CD4-positive, alpha-beta T cell treated with Interleukin-4 for 1 hour (primary cell): Measurements from ENCODE around the gene NOS1AP.
"Not testable (repeated sequence)": the region's sequence is repeated elsewhere in the genome, so short reads cannot be mapped to it uniquely, and the experiment has no call there.

Source experiments
- DNase-seq, 2 donors: peaks; one replicate each; pipeline ENCODE4 v3.0.0-alpha.2; 2020 to 2022

Gene NOS1AP

DNA sequence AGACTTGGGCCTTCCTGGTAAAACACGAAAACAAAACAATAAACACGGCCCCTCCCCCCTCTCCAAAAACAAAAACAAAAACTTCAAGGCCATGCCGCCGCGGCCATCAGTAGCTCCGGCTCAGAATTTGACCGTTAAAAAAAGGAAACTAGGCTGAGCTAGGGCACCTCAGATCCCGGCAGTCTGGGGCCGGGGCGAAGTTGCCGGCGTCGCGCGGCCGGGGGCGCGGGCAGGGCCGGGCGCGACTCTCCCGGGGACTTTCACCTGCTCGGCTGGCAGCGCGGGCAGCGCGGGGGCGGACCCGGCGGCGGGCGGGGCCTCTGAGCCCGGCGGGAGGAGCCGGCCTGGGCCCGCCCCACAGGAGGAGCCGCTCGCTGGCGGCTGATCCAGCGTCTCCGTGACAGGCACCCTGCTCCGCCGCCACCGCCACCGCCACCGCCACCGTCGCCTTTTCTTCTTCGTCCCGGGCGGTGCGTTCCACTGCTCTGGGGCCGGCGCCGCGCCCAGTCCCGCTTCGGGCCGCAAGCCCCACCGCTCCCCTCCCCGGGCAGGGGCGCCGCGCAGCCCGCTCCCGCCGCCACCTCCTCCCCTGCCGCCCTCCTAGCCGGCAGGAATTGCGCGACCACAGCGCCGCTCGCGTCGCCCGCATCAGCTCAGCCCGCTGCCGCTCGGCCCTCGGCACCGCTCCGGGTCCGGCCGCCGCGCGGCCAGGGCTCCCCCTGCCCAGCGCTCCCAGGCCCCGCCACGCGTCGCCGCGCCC lies at the start of gene NOS1AP:
TSS of gene NOS1AP (plus strand) at position 358 of the 760 bp plus-strand sequence. CDS start 487 bp downstream, outside the sequence.
- DNase-seq, result peak; percentile 64 to 70

DNA sequence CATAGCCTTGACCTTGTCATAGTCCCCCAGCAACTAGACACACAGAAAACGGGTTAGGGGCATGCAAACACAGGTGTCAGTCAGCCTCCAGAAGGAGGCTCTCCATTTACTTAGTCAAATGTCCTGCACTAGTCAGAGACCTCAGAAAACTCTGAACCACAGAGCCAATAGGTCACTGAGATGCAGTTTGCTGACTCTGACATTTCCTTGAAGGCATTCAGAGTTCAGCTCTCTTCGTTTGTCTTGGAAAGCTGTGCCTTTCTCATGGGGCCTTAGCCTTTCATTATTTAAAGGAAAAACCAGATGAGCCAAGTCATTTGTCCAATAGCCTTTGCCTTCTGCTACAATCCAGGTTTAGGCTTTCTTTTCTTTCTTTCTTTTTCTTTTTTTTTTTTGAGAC lies 49.3 kb upstream of the NOS1AP start:
- no peak for DNase-seq

DNA sequence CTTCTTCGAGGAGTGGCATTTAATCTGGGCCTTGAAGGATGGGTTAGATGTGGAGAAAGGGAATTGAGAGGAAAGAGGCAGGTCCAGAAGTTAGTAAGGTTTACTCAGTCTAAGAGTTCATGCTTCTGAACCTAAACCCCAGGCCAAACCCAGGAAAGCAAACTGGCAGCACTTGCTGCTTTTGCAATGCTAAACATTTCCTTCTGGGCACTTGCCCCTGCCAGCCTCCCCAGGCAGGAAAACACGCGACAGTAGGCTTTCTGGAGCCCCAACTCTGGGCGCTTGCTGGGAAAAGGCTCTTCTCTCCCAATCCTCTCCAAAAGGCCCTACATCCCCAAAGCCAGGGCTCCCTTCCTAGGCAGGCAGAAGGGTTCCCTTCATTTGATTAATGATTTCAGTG lies 48.4 kb upstream of the NOS1AP start:
- DNase-seq, result no peak

DNA sequence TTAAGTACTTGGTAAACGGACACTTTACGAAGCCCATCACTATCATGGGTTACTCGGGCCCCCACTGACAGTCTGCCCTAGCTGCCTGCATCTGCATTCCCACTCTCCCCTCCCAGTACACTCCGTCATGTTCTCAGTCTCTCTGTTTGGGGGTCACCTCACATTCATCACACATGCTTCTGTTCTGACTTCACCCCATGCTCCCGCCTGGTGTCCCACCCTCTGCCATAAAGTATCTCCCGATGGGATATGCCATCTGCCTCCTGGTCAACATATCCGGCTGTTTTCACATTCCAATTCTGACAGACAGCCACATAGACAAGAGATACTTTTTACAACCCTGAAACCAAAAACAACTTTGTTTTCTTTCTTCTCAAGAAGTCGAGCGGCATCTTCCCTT lies 46.9 kb upstream of the NOS1AP start:
- DNase-seq, result no peak

DNA sequence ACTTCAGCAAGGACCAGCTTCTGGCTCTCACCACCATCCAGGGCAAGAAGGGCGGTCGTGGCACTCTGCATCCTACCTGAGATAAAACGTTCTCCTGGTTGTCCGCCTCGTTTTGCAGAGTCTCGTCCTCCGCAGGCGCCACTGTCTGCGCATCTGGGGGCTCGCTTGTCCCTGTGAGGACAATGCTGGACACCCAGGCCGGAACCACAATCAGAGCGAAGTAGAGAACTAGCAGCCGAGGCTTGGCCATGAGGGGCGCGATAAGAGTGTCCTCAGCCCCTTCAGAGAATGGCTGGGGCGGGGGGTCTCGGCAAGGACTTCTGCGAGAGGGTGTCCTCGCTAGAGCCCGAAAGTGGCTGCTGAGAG lies 46.3 kb upstream of the NOS1AP start:
- no peak for DNase-seq

DNA sequence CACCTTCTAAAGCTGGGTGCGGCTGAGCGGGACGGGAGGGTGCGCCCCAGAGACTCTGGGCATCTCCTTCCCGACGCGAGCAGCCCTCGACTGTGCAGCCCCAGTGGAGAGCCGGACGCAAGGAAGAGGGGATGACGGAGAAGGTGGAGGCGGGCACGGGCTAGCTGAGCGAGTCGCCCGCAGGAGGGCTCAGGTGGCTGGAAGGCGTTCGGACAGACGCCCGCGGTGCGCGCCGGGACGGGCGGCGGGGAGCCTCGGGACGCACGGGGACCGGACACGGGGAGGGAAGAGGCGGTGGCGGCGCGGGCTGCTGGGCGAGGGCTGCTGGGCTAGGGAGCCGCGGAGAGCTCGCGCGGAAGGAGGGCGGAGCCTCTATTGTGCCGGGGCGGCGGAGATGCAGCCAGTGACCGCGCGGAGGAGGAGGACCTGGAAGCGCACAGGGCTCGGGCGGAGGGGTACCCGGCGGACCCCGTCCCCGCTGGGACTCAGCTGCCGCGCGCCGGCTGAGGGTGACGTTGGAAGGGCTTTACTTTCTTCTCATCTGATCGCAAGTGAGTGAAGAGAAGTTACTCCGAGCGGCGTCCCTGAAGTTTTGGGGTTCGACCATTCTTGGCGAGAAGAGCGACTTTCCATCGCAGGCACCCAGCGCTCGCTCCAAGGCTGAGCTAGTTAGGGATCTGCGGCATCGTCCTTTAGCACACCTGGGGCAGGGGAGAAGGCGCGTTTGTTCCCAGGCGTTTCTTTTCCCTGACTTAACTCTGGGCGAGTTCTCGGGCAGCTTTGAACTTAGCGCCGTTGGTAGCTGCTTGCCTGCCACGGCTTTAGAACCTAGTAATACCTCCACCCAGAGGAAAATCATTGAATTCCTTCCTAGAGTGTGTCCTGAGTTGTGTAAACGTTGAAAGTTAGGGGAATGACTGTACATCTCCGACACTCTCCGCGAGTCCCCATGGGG lies 45.7 kb upstream of the NOS1AP start, which contains the start of gene OLFML2B:
TSS of gene OLFML2B (minus strand) at position 323 of the 955 bp plus-strand sequence. CDS start 439 bp downstream, outside the sequence.
- peak; percentile 33 to 34 for DNase-seq

DNA sequence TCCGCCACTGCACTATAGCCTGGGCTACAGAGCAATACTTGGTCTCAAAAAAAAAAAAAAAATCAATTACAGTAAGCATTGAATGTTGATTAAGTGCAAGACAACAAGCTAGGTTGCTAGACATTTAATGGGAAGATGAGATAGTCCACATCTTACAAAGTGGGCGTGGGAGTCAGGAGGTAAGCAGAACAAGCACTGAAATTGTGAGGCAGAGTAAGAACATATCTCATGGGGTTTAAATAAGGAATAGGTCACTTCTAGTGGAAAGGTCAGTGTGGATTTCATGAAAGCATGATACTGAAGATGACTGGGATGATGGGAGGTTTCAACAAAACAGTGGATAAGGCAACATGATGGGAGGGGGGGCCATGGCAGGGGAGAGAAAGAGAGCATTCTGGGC lies 44.0 kb upstream of the NOS1AP start:
- DNase-seq, result no peak

DNA sequence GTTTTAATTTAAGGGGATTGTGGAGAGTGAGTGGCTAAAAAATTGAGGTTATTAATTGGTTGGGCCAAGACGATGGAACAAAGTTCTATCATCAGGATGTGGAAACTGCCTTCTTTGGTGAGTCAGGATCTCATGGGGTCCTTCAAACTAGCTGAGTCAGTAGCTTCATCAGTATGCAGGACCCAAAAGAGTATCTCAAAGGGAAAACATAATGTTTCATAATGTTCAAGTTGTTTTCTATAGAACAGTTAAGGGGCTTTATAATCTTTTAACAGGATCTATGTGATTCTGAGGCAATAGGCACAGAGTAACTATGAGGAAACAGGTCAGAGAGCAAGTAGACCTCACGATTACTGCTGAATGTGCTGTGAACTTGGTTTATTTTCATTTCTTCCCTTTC lies 42.6 kb upstream of the NOS1AP start:
- DNase-seq, result no peak

DNA sequence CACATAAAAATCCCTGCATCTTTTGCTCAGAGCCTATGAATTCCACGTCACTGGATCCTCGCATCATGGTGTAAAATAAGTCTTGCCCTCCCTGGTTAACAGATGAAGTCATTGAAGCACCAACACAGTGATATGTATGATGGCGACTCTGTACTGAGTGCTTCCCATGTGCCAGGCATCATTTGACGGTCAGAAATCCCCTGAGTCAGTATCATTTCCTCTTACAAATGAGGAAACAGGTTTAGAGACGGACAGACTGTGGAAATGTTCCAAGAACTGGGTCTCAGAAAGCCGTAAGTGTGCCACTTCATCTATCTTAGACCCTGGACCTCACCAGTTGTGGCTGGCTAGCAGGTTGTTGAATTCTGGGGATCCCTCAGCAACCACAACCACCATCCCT lies 40.8 kb upstream of the NOS1AP start:
- peak; percentile 15 to 53 for DNase-seq

DNA sequence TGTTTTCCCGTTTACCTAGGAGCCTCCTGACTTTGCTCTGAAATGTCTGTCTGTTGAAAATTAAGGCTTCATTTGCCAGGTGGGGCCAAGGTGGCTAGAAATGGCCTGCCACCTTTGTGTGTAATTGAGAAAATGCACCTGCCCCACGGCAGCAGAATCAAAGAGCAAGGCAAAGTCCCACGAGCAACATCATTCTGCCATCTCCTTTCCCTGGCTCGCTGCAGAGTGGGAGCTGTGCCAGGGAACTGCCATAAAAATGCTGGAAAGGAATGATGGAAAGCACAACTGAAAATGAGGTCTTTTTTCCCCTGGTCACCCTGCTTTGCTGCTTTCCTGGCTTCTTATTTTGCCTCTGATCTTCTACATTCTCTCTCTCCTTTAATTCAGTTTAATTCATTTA lies 40.3 kb upstream of the NOS1AP start:
- DNase-seq, result no peak

DNA sequence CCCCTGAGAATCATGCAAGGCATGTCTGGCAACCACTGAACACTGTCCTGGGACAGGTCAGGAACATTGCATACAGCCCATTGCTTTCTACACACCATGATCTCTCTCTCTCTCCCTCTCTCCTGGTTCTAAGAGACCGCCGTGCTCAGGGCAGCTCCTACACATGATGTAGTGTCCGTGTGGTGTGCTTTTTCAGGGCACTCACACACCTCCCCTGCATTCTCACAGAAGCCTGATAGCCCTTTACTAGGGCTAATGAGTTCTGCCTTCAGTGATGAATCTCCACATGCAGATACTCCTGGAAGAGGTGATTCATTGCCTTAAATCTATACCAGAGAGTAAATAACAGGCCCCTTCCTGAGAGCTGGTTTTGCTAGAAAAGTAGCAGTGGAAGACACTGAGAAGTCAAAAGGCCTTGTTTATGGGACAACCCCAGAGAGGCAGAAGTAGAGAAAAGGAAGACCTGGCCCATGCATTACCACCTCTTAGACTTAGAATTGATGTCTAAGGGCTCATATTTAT lies 38.7 kb upstream of the NOS1AP start:
- no peak for DNase-seq

DNA sequence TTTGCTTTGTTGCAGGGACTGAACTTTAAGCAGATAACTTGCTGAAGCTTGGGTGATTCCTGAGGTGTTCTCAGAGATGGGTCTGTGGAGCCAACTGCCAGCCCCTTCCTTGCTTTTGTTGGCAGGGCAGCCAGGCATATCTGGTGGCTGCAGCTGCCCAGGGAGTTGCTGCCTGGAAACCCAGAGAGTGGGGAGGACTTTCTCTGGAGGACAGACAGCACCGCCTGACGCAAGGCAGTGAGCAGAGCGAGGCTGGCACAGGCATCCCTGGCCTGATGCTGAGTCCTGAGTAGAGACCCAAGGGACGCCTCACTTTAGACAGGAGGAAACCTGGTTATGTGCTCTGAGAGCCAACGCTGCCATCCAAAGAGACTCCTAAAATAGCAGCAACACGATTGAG lies 36.1 kb upstream of the NOS1AP start:
- no peak for DNase-seq

DNA sequence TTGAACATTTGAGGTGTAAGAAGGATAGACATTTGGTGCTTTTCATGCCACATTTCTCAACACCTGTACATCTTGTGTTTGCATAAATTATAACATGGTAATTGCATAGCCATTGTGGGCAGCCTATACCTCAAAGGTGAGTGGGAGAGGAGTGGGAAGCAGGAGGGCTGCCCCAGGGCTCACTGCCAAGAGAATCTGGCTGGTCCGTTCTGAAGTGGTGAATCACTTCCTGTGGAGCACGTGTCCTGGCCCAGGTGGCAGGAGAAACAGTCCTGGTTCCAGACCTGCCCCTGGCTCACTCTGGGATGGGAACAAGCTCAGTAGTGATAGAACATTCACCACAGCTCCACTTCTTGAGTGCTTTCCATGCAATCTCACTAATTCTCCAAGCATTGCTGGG lies 34.2 kb upstream of the NOS1AP start:
- DNase-seq, result no peak

DNA sequence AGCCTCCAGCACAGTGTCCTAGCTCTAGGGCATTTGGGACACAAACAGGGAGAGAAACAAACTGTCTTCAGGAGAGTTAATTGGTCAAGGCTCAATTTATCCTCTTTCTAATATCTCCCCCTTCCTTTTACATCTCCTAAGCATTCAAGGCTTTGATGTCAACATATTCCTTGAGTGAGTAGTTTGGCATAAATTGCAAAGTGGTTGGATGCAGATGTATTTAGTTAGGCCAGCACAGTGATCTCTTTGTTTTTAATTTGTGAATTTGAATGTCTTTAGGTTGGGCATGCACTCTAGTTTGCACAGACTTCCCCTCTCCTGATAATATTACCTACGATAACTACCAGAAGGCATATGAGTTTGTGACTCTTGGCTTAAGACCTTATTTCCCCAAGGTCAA lies 33.3 kb upstream of the NOS1AP start:
- DNase-seq, result no peak

DNA sequence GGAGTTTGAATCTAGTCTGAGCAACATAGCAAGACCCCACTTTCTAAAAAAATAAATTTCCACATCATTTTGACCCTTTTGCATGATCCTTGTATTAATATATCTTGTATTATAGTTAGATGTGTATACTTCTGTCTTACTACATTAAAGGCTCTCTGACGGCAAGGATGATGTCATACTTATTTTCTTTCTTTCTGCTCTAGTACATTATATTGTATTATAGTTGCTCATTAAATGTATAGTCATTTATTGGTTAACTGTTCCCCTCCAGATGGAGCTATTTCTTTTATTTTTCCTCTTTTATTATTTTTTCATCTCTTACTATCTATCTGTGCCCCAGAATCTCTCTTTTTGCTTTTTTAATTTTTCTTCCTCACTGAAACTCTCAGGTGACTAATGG lies 30.9 kb upstream of the NOS1AP start:
- DNase-seq, result no peak

DNA sequence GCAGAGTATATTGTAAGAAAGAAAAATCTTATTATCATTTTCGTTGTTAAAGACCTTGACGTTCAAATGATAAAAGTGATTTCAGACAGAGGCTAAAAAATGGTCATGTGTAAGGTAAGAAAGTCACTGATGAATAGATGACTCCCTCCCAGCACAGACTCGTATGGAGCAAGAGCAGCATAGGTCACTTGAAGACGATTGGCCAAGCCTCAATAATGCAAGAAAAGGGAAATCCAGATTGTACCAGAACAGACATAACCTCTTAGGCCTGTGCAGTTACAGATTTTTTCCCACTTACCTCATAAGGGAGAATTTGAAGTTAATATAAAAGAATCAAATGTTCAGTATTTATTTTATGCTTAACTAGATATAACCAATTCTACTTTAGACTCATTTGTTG lies 29.5 kb upstream of the NOS1AP start:
- DNase-seq, result no peak

DNA sequence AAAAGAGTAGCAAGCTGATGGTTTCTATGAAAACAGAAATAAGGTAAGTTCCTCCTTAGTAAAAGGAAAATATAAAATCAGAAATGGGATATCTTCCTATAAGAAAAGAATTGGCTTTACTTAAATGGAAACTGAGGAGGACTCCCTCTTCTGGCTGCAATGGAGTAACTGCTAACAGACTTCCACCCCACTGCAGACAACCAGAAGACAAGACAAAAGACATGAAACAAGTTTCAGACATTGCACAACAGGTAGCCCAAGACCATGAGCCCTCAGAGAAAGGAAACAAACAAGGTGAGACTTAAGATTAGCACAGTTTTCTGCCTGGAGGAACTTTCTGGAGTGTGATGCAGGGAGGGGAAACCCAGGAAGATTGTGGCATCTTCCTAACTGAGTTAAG lies 28.8 kb upstream of the NOS1AP start:
- no peak for DNase-seq

DNA sequence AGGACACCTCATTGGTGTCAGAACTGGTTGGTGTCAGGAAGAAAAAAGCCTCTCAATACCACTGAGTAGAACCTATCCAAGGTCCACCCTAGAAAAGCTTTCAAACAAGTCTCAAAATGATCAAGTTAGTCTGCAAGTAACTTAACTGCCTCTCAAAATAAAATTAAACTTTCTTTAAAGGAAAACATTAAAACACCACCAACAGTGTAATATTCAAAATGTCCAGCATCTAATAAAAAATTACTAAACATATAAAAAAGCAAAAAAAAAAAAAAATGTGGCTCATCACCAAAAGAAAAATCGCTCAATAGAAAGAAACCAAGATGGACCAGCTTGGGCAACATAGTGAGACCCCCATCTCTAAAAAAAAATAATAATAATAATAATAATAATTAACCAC lies 27.1 kb upstream of the NOS1AP start:
- no peak for DNase-seq

DNA sequence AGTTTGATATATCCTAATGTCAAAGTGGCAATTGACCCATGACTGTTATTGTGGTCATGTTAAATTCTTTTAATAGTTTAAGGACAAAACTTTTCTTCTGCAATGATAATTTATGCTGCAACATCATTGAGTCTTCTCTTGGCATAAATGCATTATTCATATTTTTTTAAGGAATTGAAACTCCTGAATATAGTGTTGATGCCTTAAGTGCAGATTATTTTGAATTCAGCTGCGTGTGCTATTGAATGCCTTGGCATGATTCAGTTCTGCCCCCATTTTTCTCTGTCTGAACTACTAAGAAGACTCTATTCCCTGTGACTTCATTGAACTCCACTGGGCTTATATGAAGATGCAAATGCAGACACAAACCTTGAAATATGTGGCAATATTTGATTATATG lies 22.6 kb upstream of the NOS1AP start:
- no peak for DNase-seq

DNA sequence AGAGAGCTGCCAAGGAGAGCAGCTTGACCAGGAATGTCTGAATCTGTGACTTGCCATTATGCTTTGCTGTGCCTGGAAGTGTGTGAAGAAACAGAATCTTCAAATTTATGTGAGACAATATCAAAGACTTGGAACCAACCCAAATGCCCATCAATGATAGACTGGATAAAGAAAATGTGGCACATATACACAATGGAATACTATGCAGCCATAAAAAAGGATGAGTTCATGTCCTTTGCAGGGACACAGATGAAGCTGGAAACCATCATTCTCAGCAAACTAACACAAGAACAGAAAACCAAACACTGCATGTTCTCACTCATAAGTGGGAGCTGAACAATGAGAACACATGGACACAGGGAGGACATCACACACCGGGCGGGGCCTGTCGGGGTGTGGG lies 15.5 kb upstream of the NOS1AP start:
- DNase-seq, result not testable (repeated sequence)

DNA sequence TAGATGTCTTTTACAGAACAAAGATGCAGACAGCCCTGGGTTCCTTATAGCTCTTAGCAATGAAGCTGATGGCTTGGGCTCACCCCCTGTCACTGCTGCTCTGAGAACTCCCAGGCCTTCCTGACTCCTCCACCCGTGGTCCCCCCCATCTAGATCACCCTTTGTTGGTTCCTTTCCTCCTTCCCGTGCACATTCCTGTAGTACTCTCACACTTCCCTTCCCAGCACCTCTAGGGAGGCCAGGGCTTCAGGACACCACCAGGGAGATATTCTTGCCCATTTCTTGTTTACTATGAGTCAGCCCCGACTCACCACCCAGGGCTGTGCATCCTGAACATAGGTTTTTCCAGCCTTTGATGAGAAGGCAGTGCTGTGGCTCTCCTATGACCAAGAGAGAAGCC lies 14.4 kb upstream of the NOS1AP start:
- DNase-seq, result no peak

DNA sequence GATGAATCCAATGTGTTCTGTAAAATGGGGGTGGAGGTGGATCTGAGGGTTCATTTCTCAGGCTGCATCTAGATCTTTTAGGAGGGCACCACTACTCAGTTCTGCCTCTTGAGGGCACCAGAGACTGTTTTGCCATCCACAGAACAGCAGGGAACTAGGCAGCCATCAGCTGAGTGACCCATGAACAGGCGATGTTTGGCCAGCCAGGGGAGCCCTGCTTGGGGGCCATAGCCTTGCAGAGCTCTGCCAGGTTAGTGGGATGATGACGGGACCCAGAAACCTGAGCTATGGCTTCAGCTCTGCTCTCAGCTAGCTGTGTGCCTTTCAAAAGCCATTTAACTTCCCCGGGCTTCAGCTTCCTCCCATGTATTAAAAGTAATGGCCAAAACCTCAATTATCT lies 13.4 kb upstream of the NOS1AP start:
- peak; percentile 48 to 53 for DNase-seq

DNA sequence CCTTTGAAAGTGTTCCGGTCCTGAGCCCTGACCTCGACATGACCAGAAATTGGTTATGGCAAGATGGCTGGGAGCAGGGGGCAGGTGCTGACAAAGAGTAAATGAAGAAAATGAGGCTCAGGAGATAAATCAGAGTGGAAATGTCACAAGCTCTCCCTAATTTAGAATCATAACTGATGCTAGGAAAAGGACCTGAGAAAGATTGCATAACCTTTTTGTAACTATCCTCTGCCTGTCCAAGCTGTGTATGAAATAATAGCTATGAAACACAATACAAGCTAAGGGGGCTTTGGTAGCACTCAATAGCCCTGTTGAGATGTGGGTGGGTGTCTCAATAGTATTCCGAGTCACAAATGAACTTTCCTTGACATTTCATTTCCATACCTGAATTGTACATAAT lies 12.9 kb upstream of the NOS1AP start:
- no peak for DNase-seq

DNA sequence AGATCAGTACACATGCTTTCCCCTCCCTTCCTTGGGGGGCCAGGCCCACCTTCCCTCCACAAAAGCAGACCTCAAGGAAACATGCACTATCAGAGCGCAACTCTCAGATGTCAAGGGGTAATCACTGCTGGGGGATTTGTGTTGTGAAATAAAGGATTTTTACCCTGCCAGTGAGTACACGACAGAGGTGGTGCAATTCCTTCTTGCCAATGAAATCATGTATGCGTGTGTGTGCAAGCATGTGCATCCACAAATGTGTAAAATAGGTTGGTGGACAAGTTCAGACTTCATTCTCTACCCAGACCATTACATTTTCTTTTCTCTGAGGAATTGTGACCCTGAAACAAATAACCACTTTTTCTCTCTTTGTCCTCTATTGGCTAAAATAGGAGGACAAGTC lies 9.8 kb upstream of the NOS1AP start:
- DNase-seq, result no peak
